Spinal cord (tissue), 10 donors: ENCODE data around the gene BCKDK. TPM values are rescaled to one million over a fixed set of nuclear protein-coding genes. Genes with fewer than 3 reads are reported as not detected.

Experiments used
- DNase-seq, 6 donors: peaks; one replicate each; pipeline versions ENCODE4 v3.0.0 to v3.0.0-alpha.2; 2013 to 2015; ENCODE audit warnings: low spot score in 6 of 6, low read depth in 4 of 6
- H3K27ac ChIP-seq: one replicate; pipeline ENCODE4 v1.5.1; 2013; ENCODE audit warnings: low read depth, low read length, control low read depth
- H3K27me3 ChIP-seq: one replicate; pipeline ENCODE4 v1.6.1; 2013; ENCODE audit warnings: low read length; ENCODE audit not compliant: control insufficient read depth, insufficient read depth
- H3K36me3 ChIP-seq: one replicate; pipeline ENCODE4 v1.6.1; 2013; ENCODE audit warnings: low read length; ENCODE audit not compliant: control insufficient read depth, insufficient read depth
- H3K4me1 ChIP-seq: one replicate; pipeline ENCODE4 v1.6.1; 2013; ENCODE audit warnings: low read length; ENCODE audit not compliant: control insufficient read depth, insufficient read depth
- H3K4me3 ChIP-seq: one replicate; pipeline ENCODE4 v1.5.1; 2013; ENCODE audit warnings: low read depth, low read length, control low read depth
- H3K9me3 ChIP-seq: one replicate; pipeline ENCODE4 v1.6.1; 2013; ENCODE audit warnings: low read length; ENCODE audit not compliant: control insufficient read depth, insufficient read depth
- WGBS: methylation state at CpG from one replicate; pipeline ENCODE4 v1.1.5; 2013; ENCODE audit warnings: missing lambda C conversion rate; ENCODE audit not compliant: insufficient coverage; 5-methylcytosine and 5-hydroxymethylcytosine counted together
- long read RNA-seq, 4 donors: transcript quantifications; one replicate each; lab custom pipeline, GENCODE V29; 2026
- polyA plus RNA-seq, 2 donors: library from polyadenylated mRNA; unstranded; fragments of 120-200 nt; gene quantifications; one replicate each; pipeline ENCODE4 v1.2.1, GENCODE V29; 2013; ENCODE audit not compliant: insufficient read length in 2 of 2
- total RNA-seq, 2 donors: library from RNA; depleted of rRNA in 1 of 2; stranded (reverse); fragments of 120-200 nt in 1 of 2; fragments of >200 nt in 1 of 2; gene quantifications; one replicate each; pipeline versions ENCODE4 v1.2.3 to v1.2.4, GENCODE V29; 2013 to 2014
- donor health status: healthy.

The BCKDK gene
- total RNA-seq = 10 to 100 TPM; 13.5 to 25.0 TPM
- 10 to 100 TPM; 49.7 TPM for polyA plus RNA-seq
- long read RNA-seq, donor 1, transcript BCKDK-201 (12 exons, 2,128 nt) = major isoform, 13 of 19 reads
- long read RNA-seq, donor 1, transcript BCKDK-203 (11 exons, 1,997 nt) = minor isoform, 5 of 19 reads
- long read RNA-seq, donor 1, partial matches to known transcripts = 0 of 19 reads
- long read RNA-seq, donor 1, other reads (novel, unspliced or antisense) = 0 of 19 reads
- long read RNA-seq, donor 2, transcript BCKDK-203 (11 exons, 1,997 nt) = major isoform, 5 of 8 reads
- long read RNA-seq, donor 2, partial matches to known transcripts = 0 of 8 reads
- long read RNA-seq, donor 2, other reads (novel, unspliced or antisense) = 0 of 8 reads
- long read RNA-seq, donor 3, transcript BCKDK-201 (12 exons, 2,128 nt) = major isoform, 9 of 11 reads
- long read RNA-seq, donor 3, partial matches to known transcripts = 0 of 11 reads
- long read RNA-seq, donor 3, other reads (novel, unspliced or antisense) = 0 of 11 reads
- long read RNA-seq, donor 4, transcript BCKDK-201 (12 exons, 2,128 nt) = major isoform, 8 of 12 reads
- long read RNA-seq, donor 4, partial matches to known transcripts = 0 of 12 reads
- long read RNA-seq, donor 4, other reads (novel, unspliced or antisense) = 0 of 12 reads

DNA sequence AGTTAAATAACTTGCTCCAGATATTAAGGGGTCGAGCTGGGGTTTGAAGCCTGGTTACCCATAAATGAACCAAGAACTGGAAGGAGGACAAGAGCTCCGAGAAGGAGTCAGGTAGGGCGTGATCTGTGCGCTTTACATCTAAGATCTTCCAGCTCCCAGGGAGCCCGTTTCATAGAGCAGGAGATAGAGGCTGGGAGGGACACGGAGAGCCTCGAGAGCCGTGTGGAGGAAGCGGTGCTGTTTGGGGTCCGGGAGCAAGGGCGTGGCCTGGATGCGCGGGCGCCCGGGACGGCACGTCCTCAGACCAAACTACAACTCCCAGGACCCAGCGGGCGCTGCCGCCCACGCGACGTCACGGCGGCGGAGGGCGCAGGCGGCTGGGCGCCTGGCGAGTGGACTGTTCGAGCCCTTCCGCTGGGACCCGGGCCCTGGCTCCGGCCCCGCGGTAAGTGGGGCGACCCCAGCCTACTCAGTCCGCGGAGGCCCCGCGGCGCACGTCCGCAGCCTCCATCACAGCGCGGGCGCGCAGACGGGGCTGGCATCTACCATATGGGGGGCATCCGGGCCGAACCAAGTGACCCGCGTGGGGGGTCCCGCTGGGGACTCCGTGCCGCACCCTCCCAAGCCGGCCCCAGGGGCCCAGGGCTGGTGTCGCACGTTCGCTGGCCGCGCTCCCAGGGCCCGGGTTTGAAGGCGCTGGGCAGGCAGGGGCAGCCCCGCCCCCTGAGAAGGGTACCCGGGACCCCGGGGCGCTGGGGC is at the start of gene BCKDK:
Gene BCKDK, plus strand, starts transcription at position 352 of the 759 bp plus-strand sequence. CDS start 838 bp downstream, outside the sequence.
- 5% methylated on average over 68 of the region's 68 CpGs for WGBS
- peaks cover 42% of the 10 kb centered on the region for H3K36me3 ChIP-seq
- no peaks in the 10 kb centered on the region for H3K27me3 ChIP-seq
- no peaks in the 10 kb centered on the region for H3K9me3 ChIP-seq
- no peak within 1 kb of the TSS for H3K27ac ChIP-seq
- peak in 2 of 6 donors; percentile 89 to 90 for DNase-seq
- H3K4me1 ChIP-seq = peaks cover 25% of the 10 kb centered on the region
- peak within 1 kb of the TSS; percentile 66 for H3K4me3 ChIP-seq

DNA sequence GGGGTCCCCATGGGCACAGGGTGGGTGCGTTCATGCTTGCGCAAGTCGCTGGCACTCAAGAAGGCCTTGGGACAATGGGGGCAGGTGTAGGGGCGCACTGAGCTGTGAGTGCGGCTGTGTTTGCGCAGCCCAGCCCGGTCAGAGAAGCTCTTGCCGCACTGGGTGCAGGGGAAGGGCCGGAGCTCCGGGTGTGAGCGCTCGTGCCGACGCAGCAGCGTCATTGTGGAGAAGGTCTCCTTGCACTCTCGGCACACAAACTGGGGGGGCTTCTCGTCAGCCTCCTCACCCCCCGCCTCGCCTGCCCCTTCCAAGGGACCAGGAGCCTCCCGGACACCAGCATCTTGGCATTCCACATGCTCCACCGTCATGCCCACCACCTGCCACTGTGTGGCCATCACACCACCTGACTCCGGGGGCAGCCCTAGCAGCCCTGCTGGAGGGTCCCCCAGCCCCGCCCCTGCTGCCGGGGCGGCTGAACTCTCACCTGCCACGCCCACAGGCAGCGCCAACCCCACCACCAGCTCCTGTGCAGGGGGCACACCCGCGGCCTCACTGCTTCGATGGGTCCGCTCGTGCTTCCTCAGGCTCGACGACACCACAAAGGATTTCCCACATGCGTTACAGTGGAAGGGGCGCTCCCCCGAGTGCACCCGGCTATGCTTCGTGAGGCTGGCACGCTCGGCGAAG is 46.9 kb upstream of the BCKDK start:
- no peaks in the 10 kb centered on the region for H3K4me1 ChIP-seq
- H3K27me3 ChIP-seq = no peaks in the 10 kb centered on the region
- DNase-seq = no peak
- H3K9me3 ChIP-seq = no peaks in the 10 kb centered on the region
- H3K27ac ChIP-seq = no peak overlapping the region
- peaks cover 61% of the 10 kb centered on the region for H3K36me3 ChIP-seq
- H3K4me3 ChIP-seq = no peak overlapping the region
- WGBS = 95% methylated on average over 37 of the region's 42 CpGs

DNA sequence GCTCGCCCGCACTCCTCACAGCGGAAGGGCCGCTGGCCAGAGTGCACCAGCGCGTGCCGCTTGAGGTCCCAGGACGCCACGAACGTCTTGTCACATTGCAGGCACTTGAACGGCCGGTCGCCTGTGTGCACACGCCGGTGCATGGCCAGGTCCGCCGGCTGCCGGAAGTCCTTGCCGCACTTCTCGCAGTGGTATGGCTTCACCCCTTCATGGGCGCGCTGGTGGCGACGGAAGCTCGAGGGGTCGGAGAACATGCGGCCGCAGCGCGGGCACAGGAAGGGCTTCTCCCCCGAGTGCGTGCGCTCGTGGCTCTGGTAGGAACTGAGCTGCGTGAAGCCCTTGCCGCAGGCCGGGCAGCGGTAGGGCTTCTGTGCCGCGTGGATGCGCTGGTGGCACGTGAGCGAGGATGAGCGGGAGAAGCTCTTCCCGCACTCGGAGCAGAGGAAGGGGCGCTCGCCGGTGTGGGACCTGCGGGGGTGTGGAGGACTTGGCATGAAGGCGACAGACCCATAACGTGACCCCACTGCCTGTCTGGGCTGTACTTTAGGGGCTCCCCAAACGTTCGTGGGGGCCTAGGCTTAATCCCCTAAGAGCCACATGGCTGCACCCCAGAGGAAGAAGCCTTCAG is 46.3 kb upstream of the BCKDK start:
- Histone ChIP-seq H3K4me3 (no peak overlapping the region), H3K27me3 (no peaks in the 10 kb centered on the region), H3K4me1 (no peaks in the 10 kb centered on the region), H3K36me3 (peaks cover 56% of the 10 kb centered on the region), H3K9me3 (no peaks in the 10 kb centered on the region), H3K27ac (no peak overlapping the region)
- WGBS = 97% methylated on average over 54 of the region's 54 CpGs
- no peak for DNase-seq

DNA sequence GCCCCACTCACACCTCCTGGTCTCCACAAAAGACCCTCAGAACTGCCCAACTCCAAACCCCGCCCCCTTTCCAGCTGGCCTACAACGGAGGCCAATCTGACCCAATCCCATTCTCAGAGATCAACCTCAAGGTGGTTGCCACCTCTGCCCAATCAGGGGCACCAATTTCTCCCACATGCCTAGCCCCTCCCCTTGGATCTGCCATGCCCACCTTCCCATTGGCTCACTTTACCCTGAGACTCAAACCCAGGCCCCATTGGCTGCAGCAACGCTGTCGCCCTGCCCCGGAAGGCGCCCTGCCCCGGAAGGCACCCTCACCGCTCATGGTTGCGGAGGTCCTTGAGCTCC is 44.7 kb upstream of the BCKDK start:
- Histone ChIP-seq H3K27me3 (no peaks in the 10 kb centered on the region), H3K27ac (no peak overlapping the region), H3K9me3 (no peaks in the 10 kb centered on the region), H3K4me1 (no peaks in the 10 kb centered on the region), H3K4me3 (no peak overlapping the region), H3K36me3 (peaks cover 47% of the 10 kb centered on the region)
- 97% methylated on average over 9 of the region's 9 CpGs for WGBS
- no peak for DNase-seq

DNA sequence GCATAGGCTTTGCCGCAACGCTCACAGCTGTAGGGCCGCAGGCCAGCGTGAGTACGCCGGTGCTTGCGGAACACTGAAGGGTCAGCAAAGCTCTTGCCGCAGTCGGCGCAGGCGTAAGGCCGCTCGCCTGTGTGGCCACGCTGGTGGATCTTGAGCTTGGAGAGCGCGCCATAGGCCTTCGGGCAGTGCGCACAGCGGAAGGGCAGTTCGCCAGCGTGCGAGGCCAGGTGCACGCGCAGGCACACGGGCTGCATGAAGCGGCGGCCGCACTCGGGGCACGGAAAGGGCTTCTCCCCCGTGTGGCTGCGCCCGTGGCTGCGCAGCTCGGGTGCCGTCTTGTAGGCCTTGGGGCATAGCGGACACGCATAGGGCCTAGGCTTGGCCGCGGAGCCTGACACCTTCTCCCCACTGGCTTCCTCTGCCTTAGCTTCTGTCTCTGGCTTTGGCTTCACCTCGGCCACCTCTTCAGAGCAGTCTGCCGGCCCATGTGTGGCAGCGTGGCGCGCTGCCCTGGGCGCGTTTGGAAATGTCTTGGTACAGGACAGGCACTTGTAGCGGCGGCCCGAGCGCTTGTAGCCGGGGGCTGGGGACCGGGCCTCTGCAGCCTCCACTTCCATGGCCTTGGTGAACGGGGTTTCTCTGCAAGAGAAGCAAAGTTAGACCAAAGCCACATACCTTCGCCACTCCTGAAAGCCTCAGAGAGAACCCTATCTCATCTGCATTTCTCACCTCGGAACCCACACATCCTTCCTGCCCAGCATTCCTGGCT is 44.2 kb upstream of the BCKDK start:
- H3K4me3 ChIP-seq = no peak overlapping the region
- no peak for DNase-seq
- H3K9me3 ChIP-seq = no peaks in the 10 kb centered on the region
- peaks cover 45% of the 10 kb centered on the region for H3K36me3 ChIP-seq
- H3K4me1 ChIP-seq = no peaks in the 10 kb centered on the region
- peak overlapping the region; percentile 72 for H3K27ac ChIP-seq
- no peaks in the 10 kb centered on the region for H3K27me3 ChIP-seq
- WGBS = 95% methylated on average over 56 of the region's 56 CpGs

DNA sequence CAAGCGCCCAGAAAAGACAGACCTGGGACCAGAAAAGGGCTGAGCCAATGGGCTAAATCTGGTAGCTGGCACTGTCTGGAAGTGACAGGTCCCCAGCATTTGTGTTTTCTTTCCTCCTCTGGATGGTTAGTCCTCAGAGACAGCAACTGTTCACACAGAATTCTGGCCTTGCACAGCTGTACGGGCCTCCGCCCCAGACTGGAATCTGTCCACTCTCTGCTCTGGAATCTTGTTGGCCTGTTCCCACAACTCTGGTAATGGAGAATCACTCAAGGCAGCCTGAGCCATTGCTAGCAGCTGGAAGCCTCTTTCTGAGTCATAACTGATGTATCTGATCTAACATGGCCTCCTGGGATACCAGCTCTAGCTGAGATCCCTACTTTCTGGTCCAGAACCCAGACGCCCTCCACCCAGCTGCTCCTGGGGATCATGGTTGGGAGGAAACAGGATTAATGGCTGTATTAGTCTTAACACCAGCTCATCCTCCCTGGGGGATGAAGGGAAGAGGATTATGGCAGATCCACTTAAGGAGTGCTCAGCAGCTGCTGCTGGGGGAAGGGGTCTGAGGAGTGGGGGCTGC is 43.2 kb upstream of the BCKDK start:
- peak overlapping the region; percentile 72 for H3K27ac ChIP-seq
- peaks cover 43% of the 10 kb centered on the region for H3K36me3 ChIP-seq
- peak in 1 of 6 donors; percentile 49 for DNase-seq
- no peaks in the 10 kb centered on the region for H3K4me1 ChIP-seq
- H3K4me3 ChIP-seq = no peak overlapping the region
- no peaks in the 10 kb centered on the region for H3K27me3 ChIP-seq
- H3K9me3 ChIP-seq = no peaks in the 10 kb centered on the region
- WGBS = 94% methylated on average over 3 of the region's 4 CpGs

DNA sequence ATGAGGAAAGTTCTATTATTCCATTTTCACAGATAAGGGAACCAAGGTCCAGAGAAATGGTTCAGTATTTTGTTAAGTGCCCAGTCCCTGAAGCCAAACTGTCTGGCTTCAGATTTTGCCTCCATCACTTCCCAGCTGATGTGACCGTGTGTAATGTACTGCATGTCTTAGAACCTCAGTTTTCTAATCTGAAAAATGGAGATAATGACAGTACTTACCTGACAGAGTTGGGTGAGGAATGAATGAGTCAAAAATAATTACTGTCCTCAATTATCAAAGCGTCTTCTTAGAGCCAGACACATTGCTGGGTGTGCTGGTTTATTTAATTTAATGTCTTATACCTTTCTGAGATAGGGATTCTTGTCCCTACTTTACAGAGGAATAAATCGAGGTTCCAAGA is 40.8 kb upstream of the BCKDK start:
- WGBS = 100% methylated on average over 1 of the region's 3 CpGs
- Histone ChIP-seq H3K27me3 (no peaks in the 10 kb centered on the region), H3K4me3 (no peak overlapping the region), H3K36me3 (peaks cover 22% of the 10 kb centered on the region), H3K4me1 (peaks cover 7% of the 10 kb centered on the region), H3K9me3 (no peaks in the 10 kb centered on the region), H3K27ac (no peak overlapping the region)
- no peak for DNase-seq

DNA sequence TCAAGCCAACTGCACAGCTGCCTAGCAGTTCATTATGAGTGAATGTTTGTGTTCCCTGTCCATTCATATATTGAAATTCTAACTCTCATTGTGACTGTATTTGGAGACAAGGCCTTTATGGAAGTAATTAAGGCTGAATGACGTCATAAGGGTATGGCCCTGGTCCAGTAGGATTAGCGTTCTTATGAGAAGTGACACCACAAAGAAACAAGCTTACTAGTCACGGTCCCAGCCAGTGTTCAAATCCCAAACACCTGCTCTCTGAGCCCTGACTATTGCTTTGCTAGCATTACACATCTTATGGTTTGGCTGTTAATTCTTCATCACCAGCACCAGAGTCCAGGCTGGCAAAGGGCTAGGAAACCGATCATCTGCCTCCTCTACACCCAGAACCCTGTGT is 36.3 kb upstream of the BCKDK start:
- WGBS = no CpG with 5 or more reads among the region's 4 CpGs
- peak overlapping the region; percentile 81 for H3K27ac ChIP-seq
- peak overlapping the region; percentile 96 for H3K4me3 ChIP-seq
- H3K9me3 ChIP-seq = no peaks in the 10 kb centered on the region
- peaks cover 13% of the 10 kb centered on the region for H3K36me3 ChIP-seq
- peaks cover 27% of the 10 kb centered on the region for H3K4me1 ChIP-seq
- DNase-seq = peak in 1 of 6 donors; percentile 36
- H3K27me3 ChIP-seq = no peaks in the 10 kb centered on the region
